Panc1 (cell line): Measurements from ENCODE around the gene CEACAM5. TPM values are rescaled to one million over a fixed set of nuclear protein-coding genes. Genes with fewer than 3 reads are reported as not detected.
A peak's percentile ranks its signal among the peaks of the same experiment; 100 is the strongest.

ENCODE experiments used
- ATAC-seq: fragments of 200-7000 bp; cut with Tn5 transposase; 2 replicates; pipeline ENCODE4 v1.9.1; 2020; ENCODE audit warnings: mild to moderate bottlenecking, moderate library complexity
- BruUV-seq: library from RNA; stranded (reverse); fragments of 400-500 nt; replicated peaks from 2 replicates; lab custom pipeline; 2021; lab: Mats Ljungman, UMichigan
- CTCF ChIA-PET: fragments of 300-600 bp; sonication (Branson Sonifier 250); formaldehyde crosslinking; loops from one replicate; lab custom pipeline; 2022; ENCODE audit warnings: antibody characterized with exemption; lab: Charles Lee
- POLR2A ChIA-PET: fragments of 300-600 bp; sonication (Branson Sonifier 250); formaldehyde crosslinking; loops from one replicate; lab custom pipeline; 2022; ENCODE audit warnings: antibody characterized with exemption; lab: Charles Lee
- DNase-seq: peaks from one replicate; pipeline ENCODE4 v3.0.0-alpha.2; 2010; ENCODE audit warnings: low read depth, low spot score
- H3K27ac ChIP-seq: 2 replicates; pipeline ENCODE4 v1.5.1; 2011; ENCODE audit warnings: mild to moderate bottlenecking, low read length, inconsistent platforms
- H3K27me3 ChIP-seq: fragments of 200-500 bp; sonication (Bioruptor generic); 2 replicates; pipeline ENCODE4 v1.6.0; 2014; ENCODE audit warnings: low read length, inconsistent platforms; ENCODE audit not compliant: control insufficient read depth, insufficient read depth
- H3K36me3 ChIP-seq: fragments of 200-500 bp; sonication (Bioruptor generic); 2 replicates; pipeline ENCODE4 v1.5.1; 2014; ENCODE audit warnings: inconsistent platforms, mild to moderate bottlenecking, low read length, moderate library complexity; ENCODE audit not compliant: control insufficient read depth, insufficient read depth
- H3K4me1 ChIP-seq: 2 replicates; pipeline ENCODE4 v1.5.1; 2011; ENCODE audit warnings: inconsistent platforms, mild to moderate bottlenecking, low read length, moderate library complexity; ENCODE audit not compliant: control insufficient read depth, insufficient read depth
- H3K4me3 ChIP-seq, 2 experiments: 2 replicates each; pipeline ENCODE4 v1.5.1; 2011 to 2012; ENCODE audit warnings: low read depth in 2 of 2, low read length in 2 of 2, mild to moderate bottlenecking in 2 of 2, inconsistent platforms in 1 of 2, moderate library complexity in 1 of 2
- H3K9me3 ChIP-seq: fragments of 200-500 bp; sonication (Bioruptor generic); 2 replicates; pipeline ENCODE4 v1.5.1; 2014; ENCODE audit warnings: low read depth, mild to moderate bottlenecking, inconsistent platforms, low read length, moderate library complexity; ENCODE audit not compliant: control insufficient read depth, insufficient read depth
- CTCF ChIP-seq: fragments of 450-650 bp; IDR thresholded peaks from 2 replicates; pipeline ENCODE4 v1.5.1; 2017; ENCODE audit warnings: mild to moderate bottlenecking
- POLR2AphosphoS5 ChIP-seq: IDR thresholded peaks from 2 replicates; pipeline ENCODE4 v1.6.1; 2012; ENCODE audit warnings: mild to moderate bottlenecking, low read depth, low read length, moderate library complexity
- REST ChIP-seq, 2 experiments: IDR thresholded peaks; 2 replicates each; pipeline ENCODE4 v1.6.1; 2011 to 2012; ENCODE audit warnings: low read depth in 2 of 2, control low read depth in 1 of 2, low read length in 1 of 2, mild to moderate bottlenecking in 1 of 2, moderate library complexity in 1 of 2; ENCODE audit not compliant: insufficient read depth in 1 of 2
- SIN3A ChIP-seq: IDR thresholded peaks from 2 replicates; pipeline ENCODE4 v1.6.1; 2012; ENCODE audit warnings: low read depth, mild to moderate bottlenecking, low read length, moderate library complexity, borderline replicate concordance; ENCODE audit not compliant: insufficient read depth
- TCF7L2 ChIP-seq: IDR thresholded peaks from 2 replicates; pipeline ENCODE4 v1.6.1; 2011; ENCODE audit warnings: mild to moderate bottlenecking, low read depth, low read length, inconsistent platforms
- in situ Hi-C: cut with HindIII; loops from 2 replicates; pipeline ENCODE4 v1.10.0; 2016; ENCODE audit warnings: low sequenced_read_pairs, low pct_unique_long_range_greater_than_20kb
- intact Hi-C: fragments of 100-400 bp; cut with micrococcal nuclease; formaldehyde crosslinking; loops from one replicate; pipeline ENCODE4 v1.10.0; 2022; ENCODE audit not compliant: unreplicated experiment
- total RNA-seq: library from RNA; stranded (reverse); gene quantifications from one replicate; pipeline ENCODE4 v1.2.1, GENCODE V29; 2021; ENCODE audit not compliant: unreplicated experiment

Gene CEACAM5
- total RNA-seq, 1 experiment from 2014 or later: 0.51 TPM

- no TSS peak for BruUV-seq
- Histone ChIP-seq H3K27me3 (no peaks in the 10 kb centered on the region; the same call in 1 of the 2 replicates), H3K27ac (no peak overlapping the region), H3K36me3 (no peaks in the 10 kb centered on the region), H3K4me3 (no peak overlapping the region), H3K4me1 (no peaks in the 10 kb centered on the region), H3K9me3 (no peaks in the 10 kb centered on the region)
- intact Hi-C loops (no loop called here), in situ Hi-C loops (no loop called here)
- ATAC-seq (no peak), DNase-seq (no peak)
- CTCF ChIA-PET: interaction anchor here (0.7 kb wide), 1 partner anchor 58 kb away, joined by 6 read pairs; no protein-coding TSS in a partner anchor
- TF ChIP-seq SIN3A: no peak
- no peak for TF ChIP-seq REST (IDR thresholded peaks at IDR 0.05; ENCODE audit: insufficient read depth in 1 of 2, low read depth in 2 of 2, low read length in 1 of 2)
- POLR2A ChIA-PET: no interaction called here
These were observed 7.8 kb upstream of the CEACAM5 start for GRCh38 chr19:41700381-41701195.

- H3K4me3 ChIP-seq: no peak overlapping the region
- no peaks in the 10 kb centered on the region; the same call in 1 of the 2 replicates for H3K27me3 ChIP-seq
- TF ChIP-seq CTCF: peak; percentile 65
- TF ChIP-seq TCF7L2: no peak
- CTCF ChIA-PET: interaction anchor here (1.4 kb wide), 1 partner anchor 60 kb away, joined by 5 read pairs; no protein-coding TSS in a partner anchor
- POLR2A ChIA-PET: no interaction called here
- H3K9me3 ChIP-seq: no peaks in the 10 kb centered on the region
- H3K36me3 ChIP-seq: no peaks in the 10 kb centered on the region
- no TSS peak for BruUV-seq
- H3K27ac ChIP-seq: no peak overlapping the region
- DNase-seq: no peak
- intact Hi-C loops (no loop called here), in situ Hi-C loops (no loop called here)
- ATAC-seq: no peak
- H3K4me1 ChIP-seq: no peaks in the 10 kb centered on the region
These were observed 6.9 kb upstream of the CEACAM5 start for GRCh38 chr19:41701401-41702075.

GRCh38 chr19:41702171-41702651, 6.2 kb upstream of the CEACAM5 start:
- Histone ChIP-seq H3K27me3 (no peaks in the 10 kb centered on the region; the same call in 1 of the 2 replicates), H3K36me3 (no peaks in the 10 kb centered on the region), H3K9me3 (no peaks in the 10 kb centered on the region), H3K4me3 (no peak overlapping the region), H3K27ac (no peak overlapping the region), H3K4me1 (no peaks in the 10 kb centered on the region)
- TF ChIP-seq POLR2AphosphoS5 (no peak), REST (IDR thresholded peaks at IDR 0.05; ENCODE audit: insufficient read depth in 1 of 2, low read depth in 2 of 2, low read length in 1 of 2) (no peak), CTCF (no peak), TCF7L2 (no peak), SIN3A (no peak)
- CTCF ChIA-PET: interaction anchor here (1.4 kb wide), 1 partner anchor 60 kb away, joined by 5 read pairs; no protein-coding TSS in a partner anchor
- BruUV-seq: no TSS peak
- intact Hi-C loops: no loop called here
- no peak for DNase-seq
- POLR2A ChIA-PET: no interaction called here
- ATAC-seq: no peak
- in situ Hi-C loops: no loop called here
